Stomach (tissue), 9 donors: ENCODE results near the gene AFAP1. TPM values are rescaled to one million over a fixed set of nuclear protein-coding genes. Genes with fewer than 3 reads are reported as not detected.
"Not testable (repeated sequence)": the region's sequence is repeated elsewhere in the genome, so short reads cannot be mapped to it uniquely, and the experiment has no call there.

Source experiments
- DNase-seq, 2 donors: peaks; one replicate each; pipeline versions ENCODE4 v3.0.0 to v3.0.0-alpha.2; 2013 to 2019
- H3K27ac ChIP-seq, 5 donors: fragments of 200-600 bp in 4 of 5; sonication (generic) in 4 of 5; one replicate each; pipeline ENCODE4 v1.5.1; 2013 to 2019; ENCODE audit warnings: mild to moderate bottlenecking in 1 of 5, moderate library complexity in 1 of 5
- H3K27me3 ChIP-seq, 3 donors: fragments of 200-600 bp; sonication (generic); one replicate each; pipeline ENCODE4 v1.5.1; 2017 to 2019; ENCODE audit warnings: mixed run types in 1 of 3
- H3K36me3 ChIP-seq, 4 donors: fragments of 200-600 bp; sonication (generic); 1 replicate in 3 of 4; 2 replicates in 1 of 4; pipeline ENCODE4 v1.5.1; 2016 to 2019
- H3K4me1 ChIP-seq, 4 donors: fragments of 200-600 bp; sonication (generic); one replicate each; pipeline ENCODE4 v1.5.1; 2016 to 2019
- H3K4me3 ChIP-seq, 4 donors: fragments of 200-600 bp; sonication (generic) in 3 of 4; one replicate each; pipeline ENCODE4 v1.5.1; 2016 to 2019; ENCODE audit warnings: mild to moderate bottlenecking in 1 of 4
- H3K9me3 ChIP-seq, 4 donors: fragments of 200-600 bp; sonication (generic); one replicate each; pipeline ENCODE4 v1.5.1; 2016 to 2019
- CTCF ChIP-seq, 7 experiments: fragments of 450-650 bp in 4 of 7; fragments of 200-600 bp in 3 of 7; sonication (generic) in 3 of 7; IDR thresholded peaks; one replicate each; pipeline ENCODE4 v1.5.1; 2016 to 2019; ENCODE audit warnings: antibody characterized with exemption in 7 of 7, control low read depth in 2 of 7, mild to moderate bottlenecking in 1 of 7
- EP300 ChIP-seq: sonication (generic); formaldehyde crosslinking; IDR thresholded peaks from one replicate; pipeline ENCODE4 v1.6.1; 2017; ENCODE audit warnings: antibody characterized with exemption
- POLR2A ChIP-seq, 4 donors: fragments of 450-650 bp; IDR thresholded peaks; one replicate each; pipeline ENCODE4 v1.6.1; 2016; ENCODE audit warnings: antibody characterized with exemption in 4 of 4, control low read depth in 2 of 4, mild to moderate bottlenecking in 1 of 4, moderate library complexity in 1 of 4
- POLR2AphosphoS5 ChIP-seq, 3 donors: sonication (generic); formaldehyde crosslinking; IDR thresholded peaks; one replicate each; pipeline ENCODE4 v1.6.1; 2016; ENCODE audit warnings: antibody characterized with exemption in 3 of 3
- WGBS, 5 donors: extraction: QIAGEN DNeasy Blood & Tissue Kit in 3 of 5; methylation state at CpG; one replicate each; pipeline versions ENCODE4 v1.1.5 to v1.1.7; 2013 to 2018; 5-methylcytosine and 5-hydroxymethylcytosine counted together
- intact Hi-C: fragments of 100-400 bp; cut with DNase I; formaldehyde crosslinking; loops from one replicate; pipeline ENCODE4 v1.15.1; 2023; ENCODE audit warnings: low total_unique reads
- polyA plus RNA-seq, 3 donors: library from polyadenylated mRNA; stranded (reverse); fragments of 200-250 nt; gene quantifications; one replicate each; pipeline ENCODE4 v1.2.3, GENCODE V29; 2013
- total RNA-seq, 5 donors: library from RNA; depleted of rRNA; stranded (reverse); fragments of >200 nt; gene quantifications; one replicate each; pipeline versions ENCODE4 v1.1.0 to v1.2.3, GENCODE V29; 2014 to 2016
- donor health status: healthy with polysubstance abuse.
- donor health status: Bipolar disorder and iron deficiency.
- donor health status: healthy.

The AFAP1 gene
- total and polyA plus RNA-seq, 8 donors = 4.1 to 88.9 (median 12.8) TPM

DNA sequence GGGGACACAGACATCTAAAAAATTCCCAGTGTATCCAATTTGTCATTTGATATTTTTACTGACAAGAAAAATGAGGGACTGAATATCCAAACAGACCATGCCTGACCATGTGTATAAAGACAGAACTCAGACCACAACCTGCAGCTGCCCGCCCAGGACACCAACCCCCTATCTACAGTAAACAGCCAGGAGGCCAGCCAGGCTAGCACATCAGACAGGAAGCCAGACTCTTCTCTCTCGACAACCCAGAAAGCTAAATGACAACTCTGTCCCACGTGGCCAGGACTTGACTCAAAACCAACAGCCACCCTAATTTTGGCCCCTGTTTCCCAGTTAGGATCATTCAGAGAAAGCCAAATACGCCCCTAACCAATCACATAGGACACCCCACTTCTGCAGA lies 15.1 kb downstream of the AFAP1 start:
- H3K4me1 ChIP-seq = peaks cover 5 to 30% (median 16%) of the 10 kb centered on the region in 4 donors
- WGBS, 5 donors = 67 to 86% (median 77%) methylated on average over 4 of the region's 4 CpGs
- H3K27ac ChIP-seq = no peak overlapping the region
- no peaks in the 10 kb centered on the region for H3K36me3 ChIP-seq
- intact Hi-C loops = no loop called here
- H3K9me3 ChIP-seq = no peaks in the 10 kb centered on the region
- no peak for DNase-seq
- H3K4me3 ChIP-seq = no peak overlapping the region
- TF ChIP-seq CTCF (IDR thresholded peaks at IDR 0.05) (no peak), EP300 (no peak), POLR2A (IDR thresholded peaks at IDR 0.05) (no peak), POLR2AphosphoS5 (IDR thresholded peaks at IDR 0.05) (no peak)
- no peaks in the 10 kb centered on the region for H3K27me3 ChIP-seq

- TF ChIP-seq POLR2A (IDR thresholded peaks at IDR 0.05) = no peak
- no peak for TF ChIP-seq CTCF (IDR thresholded peaks at IDR 0.05)
- TF ChIP-seq EP300 = no peak
- no peak for TF ChIP-seq POLR2AphosphoS5 (IDR thresholded peaks at IDR 0.05)
- H3K9me3 ChIP-seq = no peaks in the 10 kb centered on the region
- intact Hi-C loops = no loop called here
- no peak overlapping the region for H3K4me3 ChIP-seq
- peaks cover 1 to 30% (median 14%) of the 10 kb centered on the region in 4 donors for H3K4me1 ChIP-seq
- H3K36me3 ChIP-seq = no peaks in the 10 kb centered on the region
- WGBS, 5 donors = 51 to 64% (median 60%) methylated on average over 7 of the region's 7 CpGs
- H3K27ac ChIP-seq = no peak overlapping the region
- H3K27me3 ChIP-seq = no peaks in the 10 kb centered on the region
- no peak for DNase-seq
These were observed 15.5 kb downstream of the AFAP1 start for GRCh38 chr4:7924163-7924562.

DNA sequence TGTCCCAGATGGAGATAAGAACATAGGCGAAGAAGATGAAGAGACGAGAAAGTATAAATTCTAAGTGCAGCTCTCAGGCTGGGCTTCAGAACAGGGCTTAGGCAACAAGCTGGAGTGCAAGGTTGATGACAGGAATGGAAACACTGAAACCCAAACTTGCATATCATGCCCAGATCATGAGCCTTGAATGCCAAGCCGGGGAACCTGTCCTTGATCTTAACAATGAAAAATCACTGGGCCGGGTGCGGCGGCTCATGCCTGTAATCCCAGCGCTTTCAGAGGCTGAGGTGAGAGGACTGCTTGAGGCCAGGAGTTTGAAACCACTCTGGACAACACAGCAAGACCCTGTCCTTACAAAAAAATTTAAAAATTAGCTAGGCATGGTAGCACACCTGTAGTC lies 17.2 kb downstream of the AFAP1 start:
- Histone ChIP-seq H3K27me3 (no peaks in the 10 kb centered on the region), H3K9me3 (no peaks in the 10 kb centered on the region), H3K4me3 (no peak overlapping the region), H3K36me3 (no peaks in the 10 kb centered on the region), H3K27ac (no peak overlapping the region), H3K4me1 (peaks cover 0 to 30% (median 13%) of the 10 kb centered on the region in 4 donors)
- no peak for DNase-seq
- intact Hi-C loops = no loop called here
- WGBS, 5 donors = 67 to 97% (median 91%) methylated on average over 7 of the region's 7 CpGs
- TF ChIP-seq POLR2AphosphoS5 (IDR thresholded peaks at IDR 0.05) (no peak), POLR2A (IDR thresholded peaks at IDR 0.05) (no peak), EP300 (no peak), CTCF (IDR thresholded peaks at IDR 0.05) (no peak)

GRCh38 chr4:7918981-7919380 lies 20.7 kb downstream of the AFAP1 start:
- no peak for DNase-seq
- Histone ChIP-seq H3K4me1 (peaks cover 0 to 27% (median 13%) of the 10 kb centered on the region in 4 donors), H3K9me3 (no peaks in the 10 kb centered on the region), H3K4me3 (no peak overlapping the region), H3K36me3 (no peaks in the 10 kb centered on the region), H3K27ac (no peak overlapping the region), H3K27me3 (no peaks in the 10 kb centered on the region)
- intact Hi-C loops = no loop called here
- TF ChIP-seq CTCF (IDR thresholded peaks at IDR 0.05) (no peak), POLR2AphosphoS5 (IDR thresholded peaks at IDR 0.05) (no peak), EP300 (no peak), POLR2A (IDR thresholded peaks at IDR 0.05) (no peak)
- 75 to 91% (median 82%) methylated on average over 12 of the region's 12 CpGs for WGBS, 5 donors

DNA sequence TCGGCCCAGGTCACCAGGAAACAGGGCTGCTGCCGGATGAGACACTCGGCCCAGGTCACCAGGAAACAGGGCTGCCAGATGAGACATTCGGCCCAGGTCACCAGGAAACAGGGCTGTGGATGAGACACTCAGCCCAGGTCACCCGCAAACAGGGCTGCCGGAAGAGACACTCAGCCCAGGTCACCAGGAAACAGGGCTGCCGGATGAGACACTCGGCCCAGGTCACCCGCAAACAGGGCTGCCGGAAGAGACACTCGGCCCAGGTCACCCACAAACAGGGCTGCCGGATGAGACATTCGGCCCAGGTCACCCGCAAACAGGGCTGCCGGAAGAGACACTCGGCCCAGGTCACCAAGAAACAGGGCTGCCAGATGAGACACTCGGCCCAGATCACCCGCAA lies 21.5 kb downstream of the AFAP1 start:
- H3K9me3 ChIP-seq = not testable (repeated sequence)

More for the DNA sequence above, 21.5 kb downstream of the AFAP1 start:
- H3K36me3 ChIP-seq, H3K27ac ChIP-seq, intact Hi-C loops, H3K27me3 ChIP-seq, DNase-seq, H3K4me3 ChIP-seq: not testable (repeated sequence)
- WGBS, 5 donors = 82 to 91% (median 85%) methylated on average over 12 to 18 of the region's 18 CpGs
- peaks cover 0 to 24% (median 11%) of the 10 kb centered on the region in 4 donors for H3K4me1 ChIP-seq
